ENCODE data around the gene ZFYVE27.

ZFYVE27 gene

DNA sequence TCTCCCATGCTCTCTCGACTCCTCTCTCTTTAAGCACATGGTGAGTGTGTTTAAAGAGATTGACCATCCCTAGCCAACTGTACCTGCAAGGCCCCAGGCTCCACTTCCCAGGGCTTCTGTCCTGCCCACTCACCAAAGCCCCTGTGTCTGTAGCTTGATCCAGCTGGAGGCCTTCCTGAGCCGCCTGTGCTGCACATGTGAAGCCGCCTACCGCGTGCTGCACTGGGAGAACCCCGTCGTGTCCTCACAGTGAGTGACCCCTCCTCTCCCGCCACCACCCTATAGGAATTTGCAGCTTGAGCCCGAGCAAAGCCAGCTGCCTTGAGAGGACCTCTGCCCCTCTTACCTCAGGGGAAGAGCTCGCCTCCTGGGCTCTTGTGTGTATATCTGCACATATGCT is 11.2 kb downstream of the ZFYVE27 start:
- no peak overlapping the region for H3K27ac Mint-ChIP-seq
- no peaks in the 10 kb centered on the region for H3K27me3 Mint-ChIP-seq (ENCODE audit: low read depth)
- H3K4me3 Mint-ChIP-seq = no peak overlapping the region
- H3K36me3 Mint-ChIP-seq (ENCODE audit: low read depth) = peaks cover 40% of the 10 kb centered on the region
- H3K4me1 Mint-ChIP-seq (ENCODE audit: low read depth) = peaks cover 5% of the 10 kb centered on the region
- no peaks in the 10 kb centered on the region for H3K9me3 Mint-ChIP-seq

DNA sequence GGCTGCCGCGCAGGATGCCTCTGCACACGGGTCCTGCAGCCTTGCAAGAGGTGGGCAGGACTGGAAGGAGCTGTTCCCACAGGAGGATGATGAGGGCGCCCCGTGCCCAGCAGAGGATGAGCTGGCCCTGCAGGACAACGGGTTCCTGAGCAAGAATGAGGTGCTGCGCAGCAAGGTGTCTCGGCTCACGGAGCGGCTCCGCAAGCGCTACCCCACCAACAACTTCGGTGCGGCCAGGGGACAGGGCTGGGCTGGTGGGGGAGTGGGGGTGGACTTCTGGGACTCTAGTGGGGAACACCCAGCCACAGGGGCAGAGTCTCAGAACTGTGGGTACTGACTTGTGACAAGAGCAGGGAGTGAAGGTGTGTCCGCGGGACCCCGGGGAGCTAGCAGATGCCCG is 16.0 kb downstream of the ZFYVE27 start:
- Mint-ChIP-seq H3K27ac (no peak overlapping the region), H3K4me3 (no peak overlapping the region), H3K36me3 (ENCODE audit: low read depth) (peaks cover 23% of the 10 kb centered on the region)

DNA sequence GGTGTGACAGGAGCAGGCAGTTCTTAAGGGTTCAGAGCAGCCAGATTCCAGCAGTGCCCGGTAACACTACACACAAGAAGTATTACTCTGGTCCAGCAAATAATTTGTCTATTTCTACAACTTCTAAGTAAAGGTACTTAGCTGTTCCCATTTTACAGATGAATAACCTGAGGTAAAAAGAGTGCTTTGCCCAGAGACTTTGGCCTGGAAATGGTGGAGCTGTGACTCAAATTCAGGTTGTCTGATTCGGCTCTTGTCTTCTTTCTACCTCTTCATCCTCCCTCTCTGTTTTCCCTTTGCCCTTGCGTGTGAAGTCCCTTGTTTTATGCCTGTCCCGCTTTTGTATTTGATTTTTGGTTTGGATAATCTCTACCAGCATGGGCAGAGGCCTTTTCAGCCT is 17.8 kb downstream of the ZFYVE27 start:
- H3K4me1 Mint-ChIP-seq (ENCODE audit: low read depth) = no peaks in the 10 kb centered on the region
- H3K36me3 Mint-ChIP-seq (ENCODE audit: low read depth) = peaks cover 24% of the 10 kb centered on the region
- no peaks in the 10 kb centered on the region for H3K27me3 Mint-ChIP-seq (ENCODE audit: low read depth)
- H3K4me3 Mint-ChIP-seq = no peak overlapping the region
- H3K9me3 Mint-ChIP-seq = no peaks in the 10 kb centered on the region
- H3K27ac Mint-ChIP-seq = no peak overlapping the region

More for the DNA sequence above, 16.0 kb downstream of the ZFYVE27 start:
- no peaks in the 10 kb centered on the region for H3K9me3 Mint-ChIP-seq
- no peaks in the 10 kb centered on the region for H3K4me1 Mint-ChIP-seq (ENCODE audit: low read depth)
- H3K27me3 Mint-ChIP-seq (ENCODE audit: low read depth) = no peaks in the 10 kb centered on the region

DNA sequence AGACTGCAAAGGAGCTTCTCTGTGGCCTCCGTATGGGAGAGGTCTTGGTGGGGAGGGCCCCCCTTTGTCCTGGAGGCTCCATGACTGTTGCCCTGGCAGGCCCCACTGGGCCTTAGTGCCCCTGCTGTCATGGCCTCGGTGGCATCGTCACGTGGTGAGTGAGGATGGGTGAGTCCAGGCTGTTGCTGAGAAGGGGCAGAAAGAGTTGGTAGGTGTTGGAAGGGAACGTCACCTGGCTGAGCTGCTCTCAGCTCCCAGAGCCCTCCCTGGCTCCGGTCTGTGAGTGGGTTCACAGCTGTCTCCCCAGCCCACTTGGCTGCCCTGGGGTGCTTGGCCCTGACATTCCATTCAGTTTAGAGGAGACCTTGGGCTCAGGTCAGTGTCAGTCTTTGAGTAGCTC is 18.8 kb downstream of the ZFYVE27 start:
- no peak overlapping the region for H3K4me3 Mint-ChIP-seq
- no peaks in the 10 kb centered on the region for H3K27me3 Mint-ChIP-seq (ENCODE audit: low read depth)
- H3K36me3 Mint-ChIP-seq (ENCODE audit: low read depth) = peaks cover 23% of the 10 kb centered on the region
- H3K4me1 Mint-ChIP-seq (ENCODE audit: low read depth) = no peaks in the 10 kb centered on the region
- H3K9me3 Mint-ChIP-seq = no peaks in the 10 kb centered on the region
- no peak overlapping the region for H3K27ac Mint-ChIP-seq

DNA sequence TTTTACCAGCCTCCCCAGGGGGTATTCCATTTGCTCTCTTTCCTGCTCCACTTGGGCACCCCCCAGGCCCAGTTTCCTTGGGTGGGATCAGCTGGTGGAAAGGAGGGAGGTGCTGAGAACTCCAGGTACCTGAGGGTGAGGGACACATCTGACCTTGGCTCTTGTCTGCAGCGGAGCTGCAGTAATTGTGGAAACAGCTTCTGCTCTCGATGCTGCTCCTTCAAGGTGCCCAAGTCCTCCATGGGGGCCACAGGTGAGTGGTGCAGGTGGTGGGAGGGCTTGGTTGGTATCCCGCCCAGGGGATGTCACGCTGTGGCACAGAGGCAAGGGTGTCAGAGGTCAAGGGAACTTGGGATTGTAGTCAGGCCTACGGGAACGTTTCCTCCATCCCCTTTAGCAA is 20.5 kb downstream of the ZFYVE27 start:
- Mint-ChIP-seq H3K27ac (no peak overlapping the region), H3K9me3 (no peaks in the 10 kb centered on the region), H3K4me1 (ENCODE audit: low read depth) (no peaks in the 10 kb centered on the region), H3K4me3 (no peak overlapping the region), H3K36me3 (ENCODE audit: low read depth) (peaks cover 21% of the 10 kb centered on the region), H3K27me3 (ENCODE audit: low read depth) (no peaks in the 10 kb centered on the region)

DNA sequence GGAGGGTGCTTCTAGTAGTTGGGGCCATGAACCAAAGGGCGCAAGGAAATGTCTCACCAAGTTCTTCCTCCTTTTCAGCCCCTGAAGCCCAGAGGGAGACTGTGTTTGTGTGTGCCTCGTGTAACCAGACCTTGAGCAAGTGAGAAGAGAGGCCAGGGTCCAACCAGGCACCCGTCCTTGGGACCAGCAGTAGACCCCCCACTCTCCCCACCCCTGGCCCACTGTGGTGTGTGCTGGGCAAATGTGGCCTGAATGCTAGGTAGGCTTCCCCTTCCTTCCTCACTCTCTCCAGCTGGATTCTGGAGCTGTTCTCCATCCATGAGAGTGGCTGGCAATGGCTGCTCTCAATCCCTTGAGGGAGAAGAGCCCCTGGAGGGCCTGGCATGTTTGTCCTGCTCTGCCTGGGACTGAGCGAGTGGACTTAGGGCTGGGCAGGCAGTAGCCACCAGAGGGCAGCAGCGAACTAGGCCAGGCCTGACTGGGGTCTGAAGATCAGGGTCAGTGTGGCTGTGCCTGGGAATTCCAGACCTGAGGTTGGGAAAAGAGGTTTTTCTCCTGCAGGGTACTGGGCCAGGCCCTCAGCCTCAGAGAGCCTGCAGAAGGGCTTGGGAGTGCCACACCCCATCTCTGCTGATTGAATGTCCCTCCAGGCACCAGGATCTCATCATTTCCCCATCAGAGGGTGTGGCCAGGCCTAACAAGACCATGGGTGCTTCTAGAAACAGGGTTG is 22.4 kb downstream of the ZFYVE27 start:
- Mint-ChIP-seq H3K27me3 (ENCODE audit: low read depth) (no peaks in the 10 kb centered on the region), H3K27ac (no peak overlapping the region), H3K4me1 (ENCODE audit: low read depth) (no peaks in the 10 kb centered on the region), H3K4me3 (no peak overlapping the region), H3K36me3 (ENCODE audit: low read depth) (peaks cover 17% of the 10 kb centered on the region), H3K9me3 (no peaks in the 10 kb centered on the region)

DNA sequence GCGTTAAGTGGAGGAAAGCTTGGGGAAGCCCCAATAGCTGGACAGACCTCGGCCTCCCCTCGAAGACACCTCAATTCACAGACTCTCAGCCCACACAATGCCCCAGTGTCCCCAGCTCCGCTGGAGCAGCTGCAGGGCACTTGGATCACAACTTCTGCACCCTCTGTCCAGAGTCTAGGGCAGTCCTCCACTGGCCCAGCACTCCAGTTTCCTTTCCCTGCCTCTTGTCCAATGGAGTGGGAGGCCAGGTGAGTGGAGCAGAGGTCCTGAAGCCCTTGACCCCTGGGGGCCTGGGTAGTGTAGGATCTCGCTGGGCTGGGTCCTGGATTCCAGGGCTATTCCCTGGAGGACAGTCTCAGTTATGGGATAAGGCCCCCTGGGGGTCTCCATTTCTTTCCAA is 23.0 kb downstream of the ZFYVE27 start:
- Mint-ChIP-seq H3K9me3 (no peaks in the 10 kb centered on the region), H3K27ac (no peak overlapping the region), H3K4me1 (ENCODE audit: low read depth) (no peaks in the 10 kb centered on the region), H3K27me3 (ENCODE audit: low read depth) (no peaks in the 10 kb centered on the region), H3K4me3 (no peak overlapping the region), H3K36me3 (ENCODE audit: low read depth) (peaks cover 13% of the 10 kb centered on the region)

DNA sequence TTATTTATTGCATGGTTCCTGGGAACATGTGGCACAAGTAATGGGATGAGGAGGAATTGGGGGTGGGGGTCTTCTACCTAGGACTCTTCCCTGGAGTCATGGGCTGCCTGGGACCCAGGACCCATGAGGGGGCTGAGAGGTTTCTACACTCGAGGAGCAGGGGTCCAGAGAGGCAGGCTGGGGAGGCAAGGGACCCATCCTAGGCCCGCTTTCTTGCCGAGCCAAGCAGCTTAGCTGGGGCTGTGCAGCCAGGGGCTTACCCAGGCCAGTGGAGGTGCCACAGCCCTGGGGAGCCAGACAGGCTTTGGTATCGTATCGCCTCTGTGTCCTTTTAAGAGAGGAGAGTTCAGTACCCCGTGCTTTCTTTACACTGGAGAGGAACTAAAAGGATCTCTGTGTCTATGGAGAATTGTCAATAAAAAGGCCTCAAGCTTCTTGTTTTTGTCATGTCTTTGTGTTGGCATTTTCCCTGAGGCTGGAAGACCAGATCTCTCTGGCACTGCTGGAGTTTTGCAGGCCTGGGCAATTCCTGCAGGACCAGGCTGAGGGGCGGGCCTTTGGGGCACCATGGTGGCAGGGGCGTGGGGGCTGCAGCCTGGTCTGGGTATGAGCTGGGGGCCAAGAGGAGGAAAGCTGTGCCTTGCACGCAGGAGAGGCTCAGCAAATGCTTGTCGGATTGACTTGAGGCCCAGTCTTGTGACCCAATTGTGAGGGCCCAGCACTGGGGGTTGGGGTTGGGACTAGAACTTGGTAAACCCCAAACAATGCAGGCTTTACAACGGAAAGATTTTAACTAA is 23.7 kb downstream of the ZFYVE27 start:
- Mint-ChIP-seq H3K27me3 (ENCODE audit: low read depth) (no peaks in the 10 kb centered on the region), H3K4me3 (no peak overlapping the region), H3K9me3 (no peaks in the 10 kb centered on the region), H3K36me3 (ENCODE audit: low read depth) (peaks cover 10% of the 10 kb centered on the region), H3K27ac (no peak overlapping the region), H3K4me1 (ENCODE audit: low read depth) (no peaks in the 10 kb centered on the region)

DNA sequence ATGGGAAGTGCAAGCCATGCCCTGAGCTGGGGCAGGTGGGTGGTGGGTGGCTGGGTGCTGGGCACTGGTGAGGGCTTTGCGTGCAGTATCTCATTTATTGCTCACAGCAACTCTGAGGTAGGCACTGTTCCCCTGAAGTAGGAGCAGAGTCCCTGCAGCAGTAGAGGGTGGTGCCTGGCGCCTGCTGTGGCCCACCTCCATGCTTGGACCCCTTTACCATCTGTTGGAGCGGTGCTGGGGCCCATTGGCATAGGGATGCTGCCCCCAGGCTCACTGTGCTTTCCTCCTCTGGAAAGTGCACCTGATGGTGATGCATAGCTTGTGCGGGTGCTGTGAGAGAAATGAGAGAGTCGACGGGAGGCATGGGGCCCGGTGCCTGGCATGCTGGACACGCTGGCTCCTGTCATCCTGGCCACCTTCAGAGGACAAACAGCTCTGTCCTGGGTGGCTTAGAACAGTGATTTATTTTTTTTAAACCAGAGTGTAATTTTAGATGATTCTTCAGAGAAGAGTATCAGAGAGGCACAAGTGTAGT is 24.5 kb downstream of the ZFYVE27 start:
- Mint-ChIP-seq H3K4me3 (no peak overlapping the region), H3K4me1 (ENCODE audit: low read depth) (no peaks in the 10 kb centered on the region), H3K27me3 (ENCODE audit: low read depth) (no peaks in the 10 kb centered on the region), H3K27ac (no peak overlapping the region), H3K9me3 (no peaks in the 10 kb centered on the region), H3K36me3 (ENCODE audit: low read depth) (peaks cover 10% of the 10 kb centered on the region)

DNA sequence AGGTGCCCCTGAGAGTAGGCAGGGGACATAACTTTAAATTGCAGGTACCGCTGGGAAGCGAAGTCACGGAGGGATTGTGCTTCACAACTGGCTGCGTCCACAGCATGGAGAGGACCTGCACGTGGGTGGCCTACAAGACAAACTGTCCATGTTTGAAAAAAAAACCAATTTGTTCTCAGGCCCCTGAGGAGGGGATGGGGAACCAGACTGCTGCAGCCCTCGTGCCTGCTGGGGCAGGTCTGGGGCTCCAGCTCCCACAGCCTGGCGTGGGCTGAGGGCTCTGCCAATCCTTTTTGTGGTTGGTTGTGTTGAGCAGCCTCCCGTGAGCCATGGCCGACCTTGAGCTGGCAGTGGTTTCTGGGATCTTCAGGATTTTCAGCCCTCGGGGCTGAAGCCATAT is 25.1 kb downstream of the ZFYVE27 start:
- Mint-ChIP-seq H3K9me3 (no peaks in the 10 kb centered on the region), H3K4me3 (no peak overlapping the region), H3K36me3 (ENCODE audit: low read depth) (peaks cover 10% of the 10 kb centered on the region), H3K4me1 (ENCODE audit: low read depth) (no peaks in the 10 kb centered on the region), H3K27ac (no peak overlapping the region), H3K27me3 (ENCODE audit: low read depth) (no peaks in the 10 kb centered on the region)

DNA sequence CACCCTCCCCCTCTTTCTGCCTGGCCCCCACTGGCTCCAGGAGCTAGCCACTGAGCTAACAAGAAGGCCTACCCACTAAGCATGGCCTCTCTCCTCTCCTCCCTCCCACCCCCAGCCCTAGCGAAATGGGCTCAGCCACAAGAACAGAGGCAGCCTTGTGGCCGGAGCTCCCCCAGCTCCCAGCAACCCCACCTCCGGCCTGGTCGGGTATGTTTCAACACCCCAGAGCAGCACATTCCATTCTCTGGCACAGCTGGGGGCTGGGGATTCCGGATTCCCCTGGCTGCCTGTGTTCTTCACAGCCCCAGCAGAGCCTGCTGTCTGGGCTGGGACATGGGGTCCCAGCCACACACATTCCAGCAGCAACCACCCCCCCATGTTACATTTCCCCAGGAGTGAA is 25.9 kb downstream of the ZFYVE27 start:
- no peak overlapping the region for H3K27ac Mint-ChIP-seq
- no peak overlapping the region for H3K4me3 Mint-ChIP-seq

DNA sequence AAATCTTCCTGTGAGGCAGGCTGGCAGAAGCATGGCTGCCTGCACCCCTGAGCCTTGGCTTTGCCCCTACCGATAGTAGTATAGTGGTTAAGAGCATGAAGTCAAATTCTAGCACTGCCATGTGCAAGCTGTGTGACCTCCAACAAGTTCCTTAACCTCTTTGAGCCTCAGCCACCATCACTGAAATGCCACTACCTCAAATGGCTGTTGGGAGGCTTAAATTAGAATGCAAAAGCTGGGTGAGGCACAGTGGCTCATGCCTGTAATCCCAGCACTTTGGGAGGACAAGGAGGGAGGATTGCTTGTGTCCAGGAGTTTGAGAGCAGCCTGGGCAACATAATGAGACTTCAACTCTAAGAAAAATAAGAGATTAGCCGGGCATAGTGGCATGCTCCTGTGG is 26.5 kb downstream of the ZFYVE27 start:
- Mint-ChIP-seq H3K9me3 (no peaks in the 10 kb centered on the region), H3K4me3 (no peak overlapping the region), H3K27ac (no peak overlapping the region), H3K4me1 (ENCODE audit: low read depth) (no peaks in the 10 kb centered on the region), H3K27me3 (ENCODE audit: low read depth) (peaks cover 6% of the 10 kb centered on the region), H3K36me3 (ENCODE audit: low read depth) (peaks cover 8% of the 10 kb centered on the region)

More for the DNA sequence above, 25.9 kb downstream of the ZFYVE27 start:
- Mint-ChIP-seq H3K36me3 (ENCODE audit: low read depth) (peaks cover 10% of the 10 kb centered on the region), H3K9me3 (no peaks in the 10 kb centered on the region), H3K4me1 (ENCODE audit: low read depth) (no peaks in the 10 kb centered on the region), H3K27me3 (ENCODE audit: low read depth) (peaks cover under 1% of the 10 kb centered on the region)

DNA sequence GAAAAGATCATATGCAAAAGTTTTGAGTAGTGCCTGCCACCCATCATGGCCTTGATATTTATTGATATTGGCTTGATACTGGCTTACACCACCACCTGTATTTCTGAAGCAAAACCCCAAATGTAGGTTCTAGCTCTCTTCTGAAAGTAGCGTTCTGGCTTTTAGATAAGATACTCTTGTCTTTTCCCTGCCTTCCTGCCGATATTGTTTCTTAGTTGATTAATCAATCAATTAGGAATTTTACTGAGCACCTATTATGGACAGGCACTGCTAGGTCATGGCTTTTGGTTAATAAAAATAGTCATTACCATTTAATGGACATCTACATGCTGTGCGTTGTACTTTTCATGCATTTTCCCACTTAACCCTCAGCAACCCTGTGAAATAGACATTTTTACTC is 27.0 kb downstream of the ZFYVE27 start:
- H3K4me3 Mint-ChIP-seq = no peak overlapping the region
- no peaks in the 10 kb centered on the region for H3K9me3 Mint-ChIP-seq
- H3K4me1 Mint-ChIP-seq (ENCODE audit: low read depth) = no peaks in the 10 kb centered on the region
- H3K27ac Mint-ChIP-seq = no peak overlapping the region
- H3K27me3 Mint-ChIP-seq (ENCODE audit: low read depth) = peaks cover 7% of the 10 kb centered on the region
- H3K36me3 Mint-ChIP-seq (ENCODE audit: low read depth) = peaks cover 8% of the 10 kb centered on the region

DNA sequence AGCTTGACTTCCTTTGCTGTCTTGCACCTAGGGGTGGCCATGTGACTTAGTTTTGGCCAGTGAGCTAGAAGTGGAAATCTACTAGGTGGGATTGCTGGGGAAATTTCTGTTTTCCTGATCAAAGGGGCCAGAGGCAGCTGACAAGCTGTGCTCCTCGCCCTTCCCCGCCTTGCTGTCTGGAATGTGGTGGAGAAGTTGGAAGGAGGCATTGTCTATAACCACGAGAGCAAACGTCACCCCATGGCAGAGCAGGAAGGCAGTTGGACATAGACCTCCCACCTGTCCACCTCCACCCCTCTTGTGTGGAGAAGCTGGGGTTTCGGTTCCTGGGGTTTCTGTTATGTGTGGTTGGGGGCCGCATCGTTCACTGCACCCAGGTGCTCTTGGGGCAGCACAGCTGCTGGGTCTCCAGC is 27.6 kb downstream of the ZFYVE27 start:
- Mint-ChIP-seq H3K27ac (no peak overlapping the region), H3K27me3 (ENCODE audit: low read depth) (peaks cover 11% of the 10 kb centered on the region), H3K9me3 (no peaks in the 10 kb centered on the region), H3K4me3 (no peak overlapping the region), H3K36me3 (ENCODE audit: low read depth) (peaks cover 8% of the 10 kb centered on the region), H3K4me1 (ENCODE audit: low read depth) (no peaks in the 10 kb centered on the region)

DNA sequence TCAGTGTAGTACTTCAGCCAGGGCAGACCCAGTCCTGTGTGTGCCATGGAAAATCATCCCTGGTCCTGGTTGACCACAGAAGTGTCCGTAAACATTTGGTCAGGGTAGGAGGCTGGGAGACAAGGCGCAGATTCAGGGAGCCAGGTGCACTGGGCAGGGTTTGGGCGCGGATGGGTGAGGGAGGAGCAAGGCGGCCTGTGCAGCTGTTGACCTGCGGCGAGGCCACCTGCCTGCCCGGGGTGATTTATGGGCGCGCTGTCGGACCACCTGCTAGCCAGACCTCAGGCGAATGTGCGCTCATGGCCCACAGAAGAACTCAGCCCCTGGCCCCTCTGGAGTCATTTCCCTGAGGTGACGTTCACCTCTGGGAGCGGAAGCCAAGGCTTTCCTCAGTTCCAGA is 28.3 kb downstream of the ZFYVE27 start:
- no peak overlapping the region for H3K4me3 Mint-ChIP-seq
- H3K4me1 Mint-ChIP-seq (ENCODE audit: low read depth) = no peaks in the 10 kb centered on the region
- no peaks in the 10 kb centered on the region for H3K9me3 Mint-ChIP-seq
- H3K27ac Mint-ChIP-seq = no peak overlapping the region
- peaks cover 18% of the 10 kb centered on the region for H3K27me3 Mint-ChIP-seq (ENCODE audit: low read depth)
- H3K36me3 Mint-ChIP-seq (ENCODE audit: low read depth) = peaks cover 5% of the 10 kb centered on the region

Data from T-helper 1 cell treated with Interleukin-12 subunit alpha and Interleukin-12 subunit beta and Interleukin-4 antibody, amounts not matched to agents 30 μg/mL and 1 μg/mL, for 36 hours (primary cell).